ENCODE measurements around the gene CLK2.
A peak's percentile ranks its signal among the peaks of the same experiment; 100 is the strongest.
"Not testable (repeated sequence)": the region's sequence is repeated elsewhere in the genome, so short reads cannot be mapped to it uniquely, and the experiment has no call there.

CLK2 gene

DNA sequence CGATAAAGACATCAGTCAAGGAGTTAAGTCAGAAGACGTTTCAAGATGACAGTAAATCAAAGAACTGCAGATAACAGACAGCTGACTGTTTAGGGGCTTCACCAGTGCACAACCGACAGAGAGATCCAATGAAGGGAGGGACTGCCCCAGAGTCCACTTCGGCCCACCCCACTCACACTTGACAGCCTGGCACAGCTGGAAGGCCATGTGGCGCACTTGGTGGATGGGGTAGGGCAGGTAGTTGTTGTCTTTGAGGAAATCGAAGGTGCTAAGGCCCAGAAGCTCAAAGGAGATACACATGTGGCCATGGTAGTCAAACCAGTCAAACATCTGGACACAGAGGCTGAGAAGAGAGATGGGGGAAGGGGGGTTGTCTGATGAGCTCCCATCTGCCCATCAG, 6.8 kb downstream of the CLK2 start:
- DNase-seq (ENCODE audit: low spot score): no peak

GRCh38 chr1:155263067-155263466, 10.2 kb downstream of the CLK2 start:
- no peak for DNase-seq (ENCODE audit: low spot score)

- peak; percentile 97 for DNase-seq (ENCODE audit: low spot score)
Measured at GRCh38 chr1:155261852-155262673, 11.2 kb downstream of the CLK2 start, which contains the start of gene SCAMP3. TSS of gene SCAMP3 (minus strand) at chr1:155262360. CDS start at chr1:155262151, 209 bp downstream.

DNA sequence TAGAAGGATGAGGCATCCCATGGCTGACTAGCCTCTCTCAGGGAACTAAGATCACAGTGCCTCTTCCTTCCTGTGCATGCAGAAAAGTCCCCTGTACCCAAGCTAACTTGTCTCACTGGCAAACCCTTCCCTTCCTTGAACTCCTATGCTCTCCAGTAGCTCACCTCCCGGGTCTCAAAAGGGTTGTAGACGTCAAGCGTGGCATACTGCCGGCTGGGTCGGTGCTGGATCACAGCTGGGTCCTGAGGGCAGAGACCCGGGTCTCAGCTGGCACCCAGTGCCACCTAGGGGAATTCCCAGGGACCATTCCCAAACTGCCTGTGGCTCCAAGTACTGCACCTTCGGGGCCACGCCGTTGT, 11.8 kb downstream of the CLK2 start:
- peak; percentile 19 for DNase-seq (ENCODE audit: low spot score)

- no peak for DNase-seq (ENCODE audit: low spot score)
Measured at GRCh38 chr1:155260276-155260675, 13.0 kb downstream of the CLK2 start.

DNA sequence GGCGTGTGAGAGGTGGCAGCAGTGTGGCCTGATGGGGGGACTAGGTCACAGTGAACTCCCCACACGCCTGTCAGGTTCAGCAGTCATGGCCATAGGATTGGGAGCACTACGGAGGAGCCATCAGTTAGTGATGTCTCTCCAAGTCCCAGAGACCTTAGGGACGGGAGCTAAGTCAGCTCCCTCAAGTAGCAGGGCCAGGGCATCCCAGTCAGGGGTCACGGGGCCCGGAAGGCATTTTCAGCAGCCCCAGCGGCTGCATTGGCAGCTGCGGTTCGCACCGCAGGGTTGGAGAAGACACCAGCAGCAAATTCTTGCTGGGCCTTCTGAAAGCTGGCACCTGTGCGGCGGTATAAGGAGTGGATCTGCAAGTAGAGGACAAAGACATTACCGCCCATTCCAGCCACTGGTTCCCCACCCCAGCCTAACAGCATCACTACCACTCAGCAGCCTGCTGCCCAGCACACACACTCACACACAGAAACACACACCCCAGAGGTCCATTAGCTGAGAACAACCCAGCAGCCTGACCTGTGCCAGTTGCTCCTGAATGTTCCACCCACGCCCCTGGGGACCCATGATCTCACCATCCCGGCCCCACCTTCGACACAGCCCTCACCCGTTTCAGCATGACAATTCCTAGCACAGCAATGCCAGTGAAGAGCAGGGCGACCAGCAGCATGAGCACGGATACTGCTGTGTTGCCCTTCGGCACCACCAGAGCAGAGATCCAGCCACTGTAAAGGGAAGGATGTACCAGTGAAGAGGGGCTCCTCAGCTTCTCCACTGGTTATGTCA, 17.0 kb downstream of the CLK2 start:
- DNase-seq (ENCODE audit: low spot score): no peak

DNA sequence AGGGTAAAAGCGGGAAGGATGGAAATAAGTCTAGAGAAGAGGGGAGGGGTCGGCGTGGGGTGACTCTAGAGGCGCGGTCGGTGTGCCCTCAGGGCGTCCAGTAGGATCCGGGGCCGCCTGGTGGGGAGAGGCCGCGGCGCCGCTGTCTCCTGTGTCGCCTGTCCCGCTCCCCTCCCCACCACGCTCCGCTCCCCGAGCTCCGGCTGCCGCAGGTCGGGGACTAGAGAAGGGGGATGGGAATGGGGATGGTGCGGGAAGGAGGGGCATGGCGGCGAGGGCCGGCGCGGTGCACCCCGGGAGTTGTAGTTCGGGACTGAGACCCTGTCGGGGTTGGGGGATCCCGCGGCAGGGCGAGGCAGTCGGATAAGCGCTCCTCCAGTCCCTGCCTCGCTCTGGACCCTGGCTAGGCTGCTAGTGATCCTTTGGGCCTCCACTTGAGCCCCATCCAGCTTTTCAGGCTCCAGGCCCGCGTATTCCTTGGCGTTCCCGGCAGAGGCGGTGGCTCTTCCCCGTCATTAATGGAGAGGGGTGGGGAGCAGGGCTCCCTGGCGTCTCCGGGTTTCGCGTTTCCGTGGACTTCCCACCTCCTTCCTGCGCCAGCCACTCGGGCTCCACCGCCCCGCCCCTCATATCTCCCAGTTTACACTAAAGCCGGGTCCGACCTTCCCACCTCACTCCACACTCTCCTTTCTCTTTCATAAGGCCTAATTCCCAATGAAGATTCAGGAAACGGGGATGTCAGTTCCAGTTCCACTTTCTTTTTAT, 17.9 kb downstream of the CLK2 start, which contains the start of gene ENTREP3:
Gene ENTREP3 (minus strand): TSS at position 241 of the 765 bp plus-strand sequence. CDS start 606 bp downstream, outside the sequence.
- peak; percentile 88 for DNase-seq (ENCODE audit: low spot score)

- DNase-seq (ENCODE audit: low spot score): no peak
Measured at GRCh38 chr1:155254714-155255242, 18.5 kb downstream of the CLK2 start.

DNA sequence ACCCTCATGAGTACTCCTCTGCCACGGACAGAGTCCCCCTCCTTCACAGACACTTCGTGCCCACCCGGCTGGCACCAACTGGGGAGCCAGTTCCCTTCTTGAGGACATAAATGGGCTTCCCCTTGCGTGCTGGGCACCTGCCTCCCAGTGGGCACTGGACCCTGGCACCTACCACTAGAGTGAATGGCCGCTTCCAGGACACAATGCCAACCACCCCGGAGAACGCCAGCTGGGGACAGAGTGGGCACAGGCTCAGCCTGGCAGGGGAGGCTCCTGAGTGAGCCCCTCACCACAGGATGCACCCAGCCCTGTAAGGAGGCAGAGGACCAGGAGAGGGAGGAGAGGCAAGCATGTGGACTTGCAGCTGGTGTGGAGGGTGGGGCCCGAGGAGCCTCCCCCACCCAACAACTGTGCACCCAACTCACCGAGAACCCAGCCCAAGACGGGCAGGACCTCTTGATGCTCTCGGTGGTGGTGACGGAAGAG, 19.0 kb downstream of the CLK2 start:
- DNase-seq (ENCODE audit: low spot score): no peak

- DNase-seq (ENCODE audit: low spot score): no peak
Measured at GRCh38 chr1:155253797-155254196, 19.5 kb downstream of the CLK2 start.

GRCh38 chr1:155253208-155253607, 20.1 kb downstream of the CLK2 start:
- no peak for DNase-seq (ENCODE audit: low spot score)

DNA sequence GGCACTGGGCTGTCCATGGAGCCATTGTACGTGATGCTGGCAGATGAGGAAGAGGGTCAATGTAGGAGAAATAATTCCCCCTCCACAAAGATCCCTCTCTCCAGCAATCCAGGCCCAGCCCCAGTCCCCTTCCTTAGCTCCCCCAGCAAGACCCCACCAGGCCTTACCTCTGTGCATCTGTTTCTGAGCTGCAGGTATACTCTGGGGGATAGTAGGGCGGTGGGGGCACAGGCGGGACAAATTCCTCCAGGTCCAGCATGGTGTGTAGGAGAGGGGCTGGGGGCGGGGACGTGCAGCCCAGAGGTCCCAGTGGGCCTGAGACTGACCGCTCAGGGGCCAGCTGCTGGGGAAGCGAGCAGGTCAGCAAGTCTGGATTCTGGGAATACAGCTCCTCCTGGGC, 21.7 kb downstream of the CLK2 start:
- no peak for DNase-seq (ENCODE audit: low spot score)

DNA sequence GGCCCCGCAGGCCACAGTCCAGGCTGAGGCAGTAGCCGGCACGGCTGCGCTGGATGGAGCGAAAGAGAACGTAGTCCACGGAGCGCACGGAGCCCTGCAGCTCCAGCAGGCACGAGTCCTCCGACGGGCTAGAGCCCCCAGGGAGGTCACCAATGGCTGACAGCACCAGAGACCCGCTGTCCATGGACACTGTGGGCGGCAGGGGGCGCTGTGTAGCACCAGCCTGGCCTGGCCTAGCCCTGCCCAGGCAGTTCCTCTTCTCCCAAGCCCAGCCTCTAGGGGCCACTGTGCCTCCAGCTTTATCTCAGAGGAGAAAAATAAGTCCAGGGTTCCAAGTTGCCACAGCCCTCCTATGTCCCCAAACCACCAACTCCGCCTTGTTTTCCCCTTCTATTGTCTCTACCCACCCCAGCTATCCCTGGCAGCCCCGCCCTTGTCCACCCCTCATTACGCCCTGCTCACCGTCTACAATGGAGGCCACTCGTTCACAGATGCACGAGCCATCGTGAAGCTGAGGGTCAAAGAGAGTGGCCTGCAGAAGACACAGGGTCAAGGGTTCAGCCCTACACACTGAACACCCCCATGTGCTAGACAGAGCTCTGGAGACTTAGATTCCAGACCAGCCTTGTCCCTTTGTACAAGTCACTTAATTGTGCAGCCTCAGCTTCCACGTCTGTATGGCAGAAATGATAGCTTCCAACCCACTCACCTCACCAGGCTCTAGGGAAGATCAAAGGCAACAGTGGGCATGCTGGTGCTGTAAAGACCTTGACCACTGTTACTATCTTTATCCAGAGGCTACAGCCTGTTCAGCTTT, 22.5 kb downstream of the CLK2 start:
- DNase-seq (ENCODE audit: low spot score): peak; percentile 97

GRCh38 chr1:155250246-155250632, 23.1 kb downstream of the CLK2 start:
- DNase-seq (ENCODE audit: low spot score): peak; percentile 60

DNA sequence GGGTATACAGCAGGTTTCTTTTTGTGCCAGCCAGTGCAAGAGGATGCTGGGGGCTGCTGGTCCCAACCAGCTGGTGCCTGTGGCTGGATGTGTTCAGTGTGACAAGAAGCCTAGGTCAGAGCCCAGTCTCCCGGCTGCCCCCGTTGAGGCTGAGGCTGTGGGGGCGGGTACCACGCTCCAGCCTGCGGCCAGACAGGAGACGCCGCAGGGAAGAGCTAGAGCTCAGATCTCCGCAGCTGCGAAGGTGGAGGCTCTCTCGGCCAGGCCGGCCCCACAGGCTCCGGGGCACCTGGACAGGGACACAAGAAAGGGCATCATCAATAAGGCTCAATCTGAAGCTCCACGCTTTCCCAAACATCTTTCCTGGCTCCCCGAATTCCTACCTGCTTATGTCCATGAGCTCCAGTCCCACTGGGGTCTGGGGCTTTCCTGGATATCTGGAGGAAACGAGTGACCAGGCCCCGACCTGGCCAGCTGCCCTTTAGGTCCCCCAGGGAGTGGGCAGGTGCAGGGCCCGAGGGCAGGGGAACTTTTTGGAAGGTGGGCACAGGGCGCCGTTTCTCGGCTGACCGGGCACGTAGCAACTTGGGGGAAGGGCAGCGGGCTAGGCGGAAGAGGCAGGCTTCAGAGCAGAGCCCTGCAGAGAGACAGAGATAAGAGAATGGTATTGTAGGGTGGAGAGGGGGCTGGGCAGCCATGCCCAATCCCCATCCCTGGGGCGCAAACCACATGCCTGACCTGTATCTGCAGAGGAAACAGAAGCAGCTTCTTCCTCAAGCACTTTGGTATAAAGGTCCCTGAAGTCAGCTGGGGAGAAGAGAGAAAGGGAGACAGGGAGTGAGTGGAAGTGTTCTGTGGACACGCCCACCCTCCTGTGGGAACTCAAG, 25.4 kb downstream of the CLK2 start:
- no peak for DNase-seq (ENCODE audit: low spot score)

- not testable (repeated sequence) for DNase-seq (ENCODE audit: low spot score)
Measured at GRCh38 chr1:155246796-155247195, 26.5 kb downstream of the CLK2 start.

DNA sequence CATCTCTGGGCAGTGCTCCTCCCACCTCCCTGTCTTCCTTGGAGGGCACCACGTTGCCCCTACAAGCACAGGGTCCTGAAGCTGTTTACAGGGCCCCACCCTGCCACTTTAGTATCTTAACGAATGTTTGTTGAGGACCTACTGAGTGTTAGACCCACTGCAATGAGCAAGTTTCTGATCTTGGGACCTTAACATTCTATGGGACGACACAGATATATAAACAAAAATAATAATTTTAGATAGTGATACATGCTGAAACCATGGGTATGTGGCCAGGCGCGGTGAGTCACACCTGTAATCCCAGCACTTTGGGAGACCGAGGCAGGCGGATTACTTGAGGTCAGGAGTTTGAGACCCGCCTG, 28.2 kb downstream of the CLK2 start:
- DNase-seq (ENCODE audit: low spot score): no peak

GRCh38 chr1:155244368-155245162, 28.7 kb downstream of the CLK2 start:
- DNase-seq (ENCODE audit: low spot score): peak; percentile 94

- DNase-seq (ENCODE audit: low spot score): no peak
Measured at GRCh38 chr1:155242805-155243358, 30.4 kb downstream of the CLK2 start.

Data from germinal center (tissue), 1 donor.